ENCODE data around the gene DHDH.

Gene DHDH

GRCh38 chr19:48943081-48943480 lies 9.6 kb downstream of the DHDH start:
- DNase-seq (ENCODE audit: low read depth), result no peak
- H3K4me3 ChIP-seq (ENCODE audit: low read depth, low read length), result no peak overlapping the region
- TF ChIP-seq CTCF (IDR thresholded peaks at IDR 0.05; ENCODE audit: insufficient read depth, low read depth, low read length, missing control alignments), result no peak

GRCh38 chr19:48945415-48945814 lies 11.9 kb downstream of the DHDH start:
- no peak for DNase-seq (ENCODE audit: low read depth)
- H3K4me3 ChIP-seq (ENCODE audit: low read depth, low read length), result no peak overlapping the region
- no peak for TF ChIP-seq CTCF (IDR thresholded peaks at IDR 0.05; ENCODE audit: insufficient read depth, low read depth, low read length, missing control alignments)

- no peak for TF ChIP-seq CTCF (IDR thresholded peaks at IDR 0.05; ENCODE audit: insufficient read depth, low read depth, low read length, missing control alignments)
- DNase-seq (ENCODE audit: low read depth), result no peak
Observed at GRCh38 chr19:48945817-48946216, 12.3 kb downstream of the DHDH start.

GRCh38 chr19:48946463-48947257 lies 13.2 kb downstream of the DHDH start:
- no peak overlapping the region for H3K4me3 ChIP-seq (ENCODE audit: low read depth, low read length)
- TF ChIP-seq CTCF (IDR thresholded peaks at IDR 0.05; ENCODE audit: insufficient read depth, low read depth, low read length, missing control alignments), result no peak
- no peak for DNase-seq (ENCODE audit: low read depth)

More at GRCh38 chr19:48945817-48946216, 12.3 kb downstream of the DHDH start:
- no peak overlapping the region for H3K4me3 ChIP-seq (ENCODE audit: low read depth, low read length)

- H3K4me3 ChIP-seq (ENCODE audit: low read depth, low read length), result no peak overlapping the region
Observed at GRCh38 chr19:48947258-48947542, 13.7 kb downstream of the DHDH start.

GRCh38 chr19:48950159-48950558 lies 16.7 kb downstream of the DHDH start:
- DNase-seq (ENCODE audit: low read depth), result no peak
- no peak overlapping the region for H3K4me3 ChIP-seq (ENCODE audit: low read depth, low read length)
- no peak for TF ChIP-seq CTCF (IDR thresholded peaks at IDR 0.05; ENCODE audit: insufficient read depth, low read depth, low read length, missing control alignments)

More at GRCh38 chr19:48947258-48947542, 13.7 kb downstream of the DHDH start:
- no peak for DNase-seq (ENCODE audit: low read depth)
- TF ChIP-seq CTCF (IDR thresholded peaks at IDR 0.05; ENCODE audit: insufficient read depth, low read depth, low read length, missing control alignments), result no peak

Measured in GM12865 (cell line).